Neuronal stem cell (in vitro differentiated cells): ENCODE results near the gene ZBTB5.

Source experiments
- DNase-seq: peaks from one replicate; pipeline ENCODE4 v3.0.0-alpha.2; 2013; ENCODE audit warnings: low spot score
- H2AFZ ChIP-seq: one replicate; pipeline ENCODE4 v1.6.1; 2013; ENCODE audit warnings: mild to moderate bottlenecking, low read length, inconsistent platforms
- H2AK5ac ChIP-seq: 2 replicates; pipeline ENCODE4 v1.6.1; 2013; ENCODE audit warnings: low read depth, mild to moderate bottlenecking, inconsistent platforms, low read length, moderate library complexity, mixed read lengths
- H2BK120ac ChIP-seq: 2 replicates; pipeline ENCODE4 v1.6.1; 2013; ENCODE audit warnings: low read depth, mild to moderate bottlenecking, inconsistent platforms, low read length, moderate library complexity, mixed read lengths
- H2BK12ac ChIP-seq: one replicate; pipeline ENCODE4 v1.6.1; 2013; ENCODE audit warnings: low read length, inconsistent platforms
- H2BK15ac ChIP-seq: 2 replicates; pipeline ENCODE4 v1.6.1; 2013; ENCODE audit warnings: mild to moderate bottlenecking, low read length, inconsistent platforms, mixed read lengths
- H2BK5ac ChIP-seq: one replicate; pipeline ENCODE4 v1.6.1; 2013; ENCODE audit warnings: inconsistent platforms, mild to moderate bottlenecking, low read length, moderate library complexity
- H3K14ac ChIP-seq: one replicate; pipeline ENCODE4 v1.6.1; 2013; ENCODE audit warnings: low read length, inconsistent platforms
- H3K18ac ChIP-seq: 2 replicates; pipeline ENCODE4 v1.6.1; 2013; ENCODE audit warnings: low read length, inconsistent platforms
- H3K23ac ChIP-seq: 2 replicates; pipeline ENCODE4 v1.6.1; 2013; ENCODE audit warnings: low read depth, mild to moderate bottlenecking, mixed read lengths, low read length, inconsistent platforms; ENCODE audit not compliant: poor library complexity
- H3K27ac ChIP-seq: replicated peaks from 3 replicates; pipeline ENCODE4 v1.5.1; 2013; ENCODE audit warnings: low read length, inconsistent platforms
- H3K27me3 ChIP-seq, 3 experiments: 2 replicates each; pipeline ENCODE4 v1.6.1; 2013; ENCODE audit warnings: low read length in 3 of 3, mild to moderate bottlenecking in 2 of 3, inconsistent platforms in 1 of 3, low read depth in 1 of 3, mixed read lengths in 1 of 3, moderate library complexity in 1 of 3; ENCODE audit not compliant: control insufficient read depth in 3 of 3, insufficient read depth in 3 of 3
- H3K36me3 ChIP-seq, 2 donors: replicated peaks in 1 of 2; 2 replicates each; pipeline ENCODE4 v1.6.1; 2013; ENCODE audit warnings: low read length in 2 of 2; ENCODE audit not compliant: control insufficient read depth in 2 of 2, insufficient read depth in 2 of 2
- H3K4ac ChIP-seq: 2 replicates; pipeline ENCODE4 v1.6.1; 2013; ENCODE audit warnings: inconsistent platforms, mild to moderate bottlenecking, low read length, moderate library complexity
- H3K4me1 ChIP-seq, 2 donors: 1 replicate in 1 of 2; 2 replicates in 1 of 2; pipeline ENCODE4 v1.6.1; 2013; ENCODE audit warnings: low read length in 2 of 2, low read depth in 1 of 2; ENCODE audit not compliant: control insufficient read depth in 2 of 2, insufficient read depth in 1 of 2
- H3K4me2 ChIP-seq: one replicate; pipeline ENCODE4 v1.6.1; 2013; ENCODE audit warnings: mild to moderate bottlenecking, low read length, inconsistent platforms; ENCODE audit not compliant: insufficient read depth, poor library complexity, severe bottlenecking
- H3K4me3 ChIP-seq, 2 donors: 2 replicates each; pipeline ENCODE4 v1.5.1; 2013; ENCODE audit warnings: low read length in 2 of 2, mild to moderate bottlenecking in 2 of 2, inconsistent platforms in 1 of 2, moderate library complexity in 1 of 2
- H3K79me1 ChIP-seq: one replicate; pipeline ENCODE4 v1.6.1; 2013; ENCODE audit warnings: low read depth, mild to moderate bottlenecking, inconsistent platforms, low read length, moderate library complexity
- H3K9ac ChIP-seq: one replicate; pipeline ENCODE4 v1.6.1; 2013; ENCODE audit warnings: mild to moderate bottlenecking, low read depth, low read length, inconsistent platforms; ENCODE audit not compliant: poor library complexity
- H3K9me3 ChIP-seq, 2 donors: replicated peaks in 1 of 2; 2 replicates each; pipeline versions ENCODE3 to v1.6.1; 2013; ENCODE audit warnings: low read length in 2 of 2, mild to moderate bottlenecking in 2 of 2, inconsistent platforms in 1 of 2, low read depth in 1 of 2, mixed read lengths in 1 of 2, moderate library complexity in 1 of 2; ENCODE audit not compliant: control insufficient read depth in 2 of 2, insufficient read depth in 1 of 2
- H4K8ac ChIP-seq: one replicate; pipeline ENCODE4 v1.6.1; 2013; ENCODE audit warnings: low read depth, mild to moderate bottlenecking, inconsistent platforms, low read length, moderate library complexity
- H4K91ac ChIP-seq: one replicate; pipeline ENCODE4 v1.6.1; 2013; ENCODE audit warnings: low read length, low read depth, mild to moderate bottlenecking, inconsistent platforms; ENCODE audit not compliant: poor library complexity
- WGBS, 2 donors: extraction: QIAGEN DNeasy Blood & Tissue Kit; methylation state at CpG; one replicate each; pipeline ENCODE4 v1.1.7; 2013; ENCODE audit warnings: missing lambda C conversion rate in 2 of 2, mixed read lengths in 1 of 2; ENCODE audit not compliant: insufficient read length in 2 of 2, insufficient replicate concordance in 1 of 2; ENCODE audit errors: extremely low coverage in 2 of 2; 5-methylcytosine and 5-hydroxymethylcytosine counted together

Gene ZBTB5

GRCh38 chr9:37454238-37454637 is 11.0 kb downstream of the ZBTB5 start:
- H3K18ac ChIP-seq: no peak overlapping the region

GRCh38 chr9:37453827-37454226 is 11.4 kb downstream of the ZBTB5 start:
- Histone ChIP-seq H3K14ac (no peak overlapping the region), H2AFZ (no peak overlapping the region), H4K91ac (no peak overlapping the region), H2AK5ac (no peak overlapping the region), H4K8ac (no peak overlapping the region), H3K36me3 (peaks cover 13 to 64% of the 10 kb centered on the region in 2 donors), H3K18ac (no peak overlapping the region), H3K9ac (no peak overlapping the region), H3K27me3 (no peaks in the 10 kb centered on the region), H2BK5ac (no peak overlapping the region), H2BK15ac (no peak overlapping the region), H3K4me2 (no peak overlapping the region), H2BK12ac (no peak overlapping the region), H3K4me3 (no peak overlapping the region), H3K79me1 (peaks cover 13% of the 10 kb centered on the region), H3K4ac (no peak overlapping the region), H3K4me1 (peaks cover 0 to 6% of the 10 kb centered on the region in 2 donors), H2BK120ac (no peak overlapping the region), H3K23ac (no peak overlapping the region), H3K27ac (peak overlapping the region; percentile 9), H3K9me3 (peaks cover 9 to 21% of the 10 kb centered on the region in 2 donors)
- DNase-seq: no peak
- no CpG with 5 or more reads among the region's 1 CpG for WGBS, 2 donors

More at GRCh38 chr9:37454238-37454637, 11.0 kb downstream of the ZBTB5 start:
- H3K79me1 ChIP-seq: peaks cover 12% of the 10 kb centered on the region
- no peak overlapping the region for H2BK12ac ChIP-seq
- H2BK120ac ChIP-seq: no peak overlapping the region
- no peak overlapping the region for H3K23ac ChIP-seq
- peaks cover 12 to 64% of the 10 kb centered on the region in 2 donors for H3K36me3 ChIP-seq
- no peak overlapping the region for H2AK5ac ChIP-seq
- no peak overlapping the region for H2AFZ ChIP-seq
- no peak overlapping the region for H3K4ac ChIP-seq
- H3K4me2 ChIP-seq: no peak overlapping the region
- no peak overlapping the region for H3K9ac ChIP-seq
- H3K27me3 ChIP-seq: no peaks in the 10 kb centered on the region
- no peak overlapping the region for H3K27ac ChIP-seq
- DNase-seq: no peak
- H3K9me3 ChIP-seq: peaks cover 9 to 21% of the 10 kb centered on the region in 2 donors
- H3K4me1 ChIP-seq: peaks cover 0 to 4% of the 10 kb centered on the region in 2 donors
- H4K8ac ChIP-seq: no peak overlapping the region
- no peak overlapping the region for H4K91ac ChIP-seq
- H2BK15ac ChIP-seq: no peak overlapping the region
- no peak overlapping the region for H3K4me3 ChIP-seq
- H2BK5ac ChIP-seq: no peak overlapping the region
- no peak overlapping the region for H3K14ac ChIP-seq

GRCh38 chr9:37452611-37453010 is 12.6 kb downstream of the ZBTB5 start:
- no peak overlapping the region for H3K27ac ChIP-seq
- H3K4me1 ChIP-seq: peaks cover 0 to 6% of the 10 kb centered on the region in 2 donors
- H2BK120ac ChIP-seq: no peak overlapping the region
- H2BK12ac ChIP-seq: no peak overlapping the region
- no peak overlapping the region for H3K23ac ChIP-seq
- no peak overlapping the region for H3K4me3 ChIP-seq
- H4K91ac ChIP-seq: no peak overlapping the region
- H2AK5ac ChIP-seq: no peak overlapping the region
- no peak overlapping the region for H3K14ac ChIP-seq
- no CpG with 5 or more reads among the region's 1 CpG for WGBS, 2 donors
- H3K27me3 ChIP-seq: no peaks in the 10 kb centered on the region
- H3K4me2 ChIP-seq: no peak overlapping the region
- H2BK5ac ChIP-seq: no peak overlapping the region
- no peak overlapping the region for H4K8ac ChIP-seq
- no peak overlapping the region for H3K9ac ChIP-seq
- H3K79me1 ChIP-seq: peaks cover 13% of the 10 kb centered on the region
- no peak overlapping the region for H2BK15ac ChIP-seq
- DNase-seq: no peak
- H3K18ac ChIP-seq: no peak overlapping the region
- H3K4ac ChIP-seq: no peak overlapping the region
- peaks cover 15 to 62% of the 10 kb centered on the region in 2 donors for H3K36me3 ChIP-seq
- H3K9me3 ChIP-seq: peaks cover 9 to 21% of the 10 kb centered on the region in 2 donors
- H2AFZ ChIP-seq: no peak overlapping the region

- Histone ChIP-seq H3K79me1 (peaks cover 13% of the 10 kb centered on the region), H3K14ac (no peak overlapping the region), H3K9ac (no peak overlapping the region), H3K18ac (no peak overlapping the region), H3K9me3 (peaks cover 9 to 18% of the 10 kb centered on the region in 2 donors), H2BK5ac (no peak overlapping the region), H2AK5ac (no peak overlapping the region), H2BK120ac (no peak overlapping the region), H3K4ac (no peak overlapping the region), H3K4me1 (peaks cover 0 to 6% of the 10 kb centered on the region in 2 donors), H3K27ac (no peak overlapping the region), H3K4me3 (no peak overlapping the region), H2BK15ac (no peak overlapping the region), H4K8ac (no peak overlapping the region), H3K23ac (no peak overlapping the region), H3K36me3 (peaks cover 13 to 67% of the 10 kb centered on the region in 2 donors), H2AFZ (no peak overlapping the region), H3K4me2 (no peak overlapping the region), H2BK12ac (no peak overlapping the region), H4K91ac (no peak overlapping the region), H3K27me3 (no peaks in the 10 kb centered on the region)
- no CpG with 5 or more reads among the region's 3 CpGs for WGBS, 2 donors
- no peak for DNase-seq
Measured at GRCh38 chr9:37451628-37452027, 13.6 kb downstream of the ZBTB5 start.
